ENCODE data around the gene PSME4. TPM values are rescaled to one million over a fixed set of nuclear protein-coding genes. Genes with fewer than 3 reads are reported as not detected.

PSME4 gene
- total RNA-seq, 1 experiment from 2014 or later = 63.2 TPM

- TSS peak; percentile 62 for BruUV-seq (replicated peaks)
These were observed 38.8 kb upstream of the PSME4 start for GRCh38 chr2:54009549-54009948.

DNA sequence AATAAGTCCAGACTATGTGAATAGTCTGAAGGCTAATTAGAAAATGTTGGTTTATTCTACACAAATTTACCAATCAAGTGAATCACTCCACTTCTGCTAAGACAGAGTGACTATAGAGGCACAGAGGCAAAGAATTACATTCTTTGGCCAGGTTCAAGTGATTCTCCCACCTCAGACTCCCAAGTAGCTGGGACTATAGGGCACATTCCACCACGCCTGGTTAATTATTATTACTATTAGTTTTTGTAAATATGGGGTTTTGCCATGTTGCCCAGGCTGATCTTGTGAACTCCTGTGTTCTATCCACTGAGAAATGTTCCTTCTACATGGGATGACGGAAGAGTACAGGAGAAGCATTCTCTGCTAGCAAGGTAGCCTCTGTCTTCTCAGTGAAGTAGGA is 37.6 kb upstream of the PSME4 start:
- H3K4me3 ChIP-seq (ENCODE audit: low read depth in 2 of 2, low read length in 2 of 2) = no peak overlapping the region
- ATAC-seq (no peak), DNase-seq (ENCODE audit: low read depth, low spot score) (no peak)
- H3K27ac ChIP-seq (ENCODE audit: low read length) = no peak overlapping the region
- ChIA-PET POLR2A (no interaction called here), CTCF (no interaction called here)
- no peaks in the 10 kb centered on the region for H3K27me3 ChIP-seq (ENCODE audit: control insufficient read depth, insufficient read depth, low read length)
- TF ChIP-seq TCF7L2 (IDR thresholded peaks at IDR 0.05; ENCODE audit: low read depth, low read length) = no peak
- no peak for TF ChIP-seq POLR2AphosphoS5 (IDR thresholded peaks at IDR 0.05; ENCODE audit: low read depth, low read length)
- no peak for TF ChIP-seq REST (IDR thresholded peaks at IDR 0.05; ENCODE audit: insufficient read depth in 1 of 2, low read depth in 2 of 2, low read length in 1 of 2)
- TF ChIP-seq CTCF (IDR thresholded peaks at IDR 0.05) = no peak
- no peak for TF ChIP-seq SIN3A (IDR thresholded peaks at IDR 0.05; ENCODE audit: borderline replicate concordance, insufficient read depth, low read depth, low read length)
- H3K36me3 ChIP-seq (ENCODE audit: control insufficient read depth, insufficient read depth, low read length) = no peaks in the 10 kb centered on the region
- no peaks in the 10 kb centered on the region for H3K4me1 ChIP-seq (ENCODE audit: control insufficient read depth, insufficient read depth, low read length)
- no peaks in the 10 kb centered on the region for H3K9me3 ChIP-seq (ENCODE audit: control insufficient read depth, insufficient read depth, low read depth, low read length)
- BruUV-seq (replicated peaks) = no TSS peak
- intact Hi-C loops (cut with micrococcal nuclease; ENCODE audit: unreplicated experiment) = no loop called here
- in situ Hi-C loops (cut with HindIII; ENCODE audit: low pct_unique_long_range_greater_than_20kb, low sequenced_read_pairs) = no loop called here

More at GRCh38 chr2:54009549-54009948, 38.8 kb upstream of the PSME4 start:
- H3K27ac ChIP-seq (ENCODE audit: low read length) = no peak overlapping the region
- intact Hi-C loops (cut with micrococcal nuclease; ENCODE audit: unreplicated experiment) = no loop called here
- H3K4me1 ChIP-seq (ENCODE audit: control insufficient read depth, insufficient read depth, low read length) = no peaks in the 10 kb centered on the region
- no peak for DNase-seq (ENCODE audit: low read depth, low spot score)
- H3K9me3 ChIP-seq (ENCODE audit: control insufficient read depth, insufficient read depth, low read depth, low read length) = no peaks in the 10 kb centered on the region
- TF ChIP-seq POLR2AphosphoS5 (IDR thresholded peaks at IDR 0.05; ENCODE audit: low read depth, low read length) = no peak
- ChIA-PET CTCF (interaction anchor here (0.7 kb wide), 1 partner anchor 264 kb away, joined by 3 read pairs; no protein-coding TSS in a partner anchor), POLR2A (interaction anchor here (0.6 kb wide), 1 partner anchor 15 kb away, joined by 7 read pairs; no protein-coding TSS in a partner anchor)
- H3K4me3 ChIP-seq (ENCODE audit: low read depth in 2 of 2, low read length in 2 of 2) = no peak overlapping the region
- no peaks in the 10 kb centered on the region for H3K36me3 ChIP-seq (ENCODE audit: control insufficient read depth, insufficient read depth, low read length)
- in situ Hi-C loops (cut with HindIII; ENCODE audit: low pct_unique_long_range_greater_than_20kb, low sequenced_read_pairs) = no loop called here
- ATAC-seq = no peak
- H3K27me3 ChIP-seq (ENCODE audit: control insufficient read depth, insufficient read depth, low read length) = no peaks in the 10 kb centered on the region

DNA sequence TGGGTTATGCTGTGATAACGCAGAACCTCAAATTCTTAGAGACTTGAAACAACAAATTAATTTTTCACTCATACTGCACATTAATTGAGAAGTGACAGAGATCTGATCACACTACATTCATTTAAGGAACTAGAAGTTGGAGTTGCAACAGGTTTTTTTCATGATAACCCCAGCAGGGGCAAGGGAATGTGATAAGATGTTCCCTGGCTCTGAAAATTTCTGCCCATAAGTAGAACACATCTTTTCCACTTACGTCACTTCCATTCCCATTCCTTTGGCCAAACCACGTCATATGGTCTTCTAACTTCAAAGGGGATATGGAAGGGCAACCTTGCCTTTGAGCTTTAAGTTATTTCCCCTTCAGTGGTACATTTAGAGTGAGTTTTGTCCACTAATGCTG is 29.7 kb upstream of the PSME4 start:
- ChIA-PET POLR2A (no interaction called here), CTCF (no interaction called here)
- Histone ChIP-seq H3K4me3 (ENCODE audit: low read depth in 2 of 2, low read length in 2 of 2) (no peak overlapping the region), H3K36me3 (ENCODE audit: control insufficient read depth, insufficient read depth, low read length) (no peaks in the 10 kb centered on the region), H3K9me3 (ENCODE audit: control insufficient read depth, insufficient read depth, low read depth, low read length) (no peaks in the 10 kb centered on the region), H3K27ac (ENCODE audit: low read length) (no peak overlapping the region), H3K4me1 (ENCODE audit: control insufficient read depth, insufficient read depth, low read length) (no peaks in the 10 kb centered on the region), H3K27me3 (ENCODE audit: control insufficient read depth, insufficient read depth, low read length) (no peaks in the 10 kb centered on the region)
- ATAC-seq (no peak), DNase-seq (ENCODE audit: low read depth, low spot score) (no peak)
- TF ChIP-seq SIN3A (IDR thresholded peaks at IDR 0.05; ENCODE audit: borderline replicate concordance, insufficient read depth, low read depth, low read length) = no peak
- no peak for TF ChIP-seq REST (IDR thresholded peaks at IDR 0.05; ENCODE audit: insufficient read depth in 1 of 2, low read depth in 2 of 2, low read length in 1 of 2)
- TF ChIP-seq POLR2AphosphoS5 (IDR thresholded peaks at IDR 0.05; ENCODE audit: low read depth, low read length) = no peak
- TF ChIP-seq TCF7L2 (IDR thresholded peaks at IDR 0.05; ENCODE audit: low read depth, low read length) = no peak
- no peak for TF ChIP-seq CTCF (IDR thresholded peaks at IDR 0.05)
- intact Hi-C loops (cut with micrococcal nuclease; ENCODE audit: unreplicated experiment) = no loop called here
- BruUV-seq (replicated peaks) = no TSS peak
- in situ Hi-C loops (cut with HindIII; ENCODE audit: low pct_unique_long_range_greater_than_20kb, low sequenced_read_pairs) = no loop called here
